HUES64 (cell line): ENCODE data around the gene AK8.

Source experiments
- H3K27ac ChIP-seq: 2 replicates; pipeline ENCODE4 v1.7.0; 2013; ENCODE audit warnings: low read depth, low read length, inconsistent platforms
- H3K27me3 ChIP-seq: 2 replicates; pipeline ENCODE4 v1.6.1; 2013; ENCODE audit warnings: mild to moderate bottlenecking, low read length; ENCODE audit not compliant: insufficient read depth
- H3K36me3 ChIP-seq: 2 replicates; pipeline ENCODE4 v1.6.1; 2013; ENCODE audit warnings: mild to moderate bottlenecking, low read length; ENCODE audit not compliant: insufficient read depth
- H3K4me1 ChIP-seq: 2 replicates; pipeline ENCODE4 v1.6.1; 2013; ENCODE audit warnings: mild to moderate bottlenecking, low read length, moderate library complexity; ENCODE audit not compliant: insufficient read depth
- H3K4me3 ChIP-seq: 2 replicates; pipeline ENCODE4 v1.5.1; 2013; ENCODE audit warnings: mild to moderate bottlenecking, low read length, moderate library complexity
- H3K9ac ChIP-seq: 2 replicates; pipeline ENCODE4 v1.6.1; 2013; ENCODE audit warnings: mild to moderate bottlenecking, low read depth, low read length
- H3K9me3 ChIP-seq: 2 replicates; pipeline ENCODE4 v1.6.1; 2013; ENCODE audit warnings: low read depth, low read length; ENCODE audit not compliant: insufficient read depth
- WGBS: fragments of 150-250, 120-280 bp; methylation state at CpG from one replicate; pipeline ENCODE4 v1.1.7; 2013; ENCODE audit warnings: missing lambda C conversion rate; 5-methylcytosine and 5-hydroxymethylcytosine counted together

The AK8 gene

DNA sequence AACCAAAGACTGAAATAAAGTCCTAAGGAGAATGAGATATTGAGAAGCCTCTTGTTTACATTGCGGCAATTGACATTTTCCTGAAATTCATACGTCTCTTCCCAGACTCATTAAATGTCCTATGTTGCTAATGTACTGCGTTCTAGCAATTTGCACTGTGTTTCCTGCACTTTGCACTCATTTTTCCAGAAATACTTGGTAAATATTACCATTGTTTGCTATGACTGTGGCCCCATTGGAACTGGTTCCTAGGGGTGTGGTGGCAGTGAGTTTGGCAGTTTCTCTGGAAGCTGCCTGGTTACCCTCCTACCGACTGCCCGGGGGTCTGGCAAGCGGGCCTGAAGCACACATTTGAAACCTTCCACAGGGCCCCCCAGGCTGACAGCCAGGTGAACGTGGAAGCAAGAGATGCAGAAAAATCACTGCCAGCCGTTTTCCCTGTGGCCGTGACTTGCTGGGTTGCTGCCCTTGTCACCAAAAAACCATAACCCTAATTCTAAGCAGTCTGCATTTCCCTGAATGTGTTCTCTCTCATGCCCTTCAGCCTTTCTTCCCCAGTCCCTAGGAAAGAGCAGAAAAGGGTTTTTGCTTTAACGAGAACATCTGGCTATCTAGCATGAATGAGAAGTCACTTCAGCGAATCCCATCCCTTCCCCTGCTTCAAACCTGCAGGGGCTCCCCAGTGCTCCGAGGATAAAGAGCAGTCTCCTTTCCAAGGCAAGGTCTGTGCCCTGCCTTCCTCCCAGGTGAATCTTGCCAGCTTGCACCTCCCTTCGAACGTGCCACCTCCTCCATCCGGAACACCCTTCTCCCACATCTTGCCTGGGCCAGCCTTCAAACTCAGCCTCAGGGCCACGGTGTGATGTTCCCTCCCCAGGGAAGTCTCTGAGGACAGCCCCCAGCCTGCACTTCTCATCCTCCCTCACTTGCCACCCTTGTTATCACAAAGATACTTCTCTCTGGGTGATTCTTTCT lies 84.2 kb downstream of the AK8 start:
- 73% methylated on average over 16 of the region's 16 CpGs for WGBS
- no peak overlapping the region for H3K9ac ChIP-seq
- H3K4me1 ChIP-seq: no peaks in the 10 kb centered on the region
- no peaks in the 10 kb centered on the region for H3K36me3 ChIP-seq
- no peak overlapping the region for H3K27ac ChIP-seq
- H3K4me3 ChIP-seq: no peak overlapping the region
- H3K9me3 ChIP-seq: no peaks in the 10 kb centered on the region
- peaks cover 85% of the 10 kb centered on the region for H3K27me3 ChIP-seq

DNA sequence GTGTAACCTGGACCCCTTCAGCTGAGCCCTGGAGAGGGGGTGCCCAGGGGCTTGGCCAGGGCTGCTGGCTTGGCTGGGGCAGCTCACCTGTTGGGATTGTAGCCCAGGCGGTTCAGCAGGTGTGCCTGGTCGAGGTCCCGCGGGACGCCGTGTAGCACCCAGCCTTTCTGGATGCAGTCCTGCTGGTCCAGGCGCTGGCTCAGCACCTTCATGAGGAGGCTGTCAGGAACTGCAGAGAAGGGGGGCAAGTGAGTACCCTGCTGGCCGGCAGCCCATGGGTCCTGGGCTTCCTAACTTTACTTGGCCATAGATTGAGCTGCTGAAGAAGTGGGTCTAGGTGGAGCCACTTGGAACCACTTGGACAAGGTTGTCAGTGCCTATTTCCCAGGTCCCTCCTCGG lies 85.5 kb downstream of the AK8 start:
- Histone ChIP-seq H3K27me3 (peaks cover 78% of the 10 kb centered on the region), H3K27ac (no peak overlapping the region), H3K36me3 (no peaks in the 10 kb centered on the region), H3K9me3 (peaks cover 6% of the 10 kb centered on the region; the same call in 1 of the 2 replicates), H3K9ac (no peak overlapping the region), H3K4me3 (no peak overlapping the region), H3K4me1 (no peaks in the 10 kb centered on the region)
- 90% methylated on average over 9 of the region's 9 CpGs for WGBS

DNA sequence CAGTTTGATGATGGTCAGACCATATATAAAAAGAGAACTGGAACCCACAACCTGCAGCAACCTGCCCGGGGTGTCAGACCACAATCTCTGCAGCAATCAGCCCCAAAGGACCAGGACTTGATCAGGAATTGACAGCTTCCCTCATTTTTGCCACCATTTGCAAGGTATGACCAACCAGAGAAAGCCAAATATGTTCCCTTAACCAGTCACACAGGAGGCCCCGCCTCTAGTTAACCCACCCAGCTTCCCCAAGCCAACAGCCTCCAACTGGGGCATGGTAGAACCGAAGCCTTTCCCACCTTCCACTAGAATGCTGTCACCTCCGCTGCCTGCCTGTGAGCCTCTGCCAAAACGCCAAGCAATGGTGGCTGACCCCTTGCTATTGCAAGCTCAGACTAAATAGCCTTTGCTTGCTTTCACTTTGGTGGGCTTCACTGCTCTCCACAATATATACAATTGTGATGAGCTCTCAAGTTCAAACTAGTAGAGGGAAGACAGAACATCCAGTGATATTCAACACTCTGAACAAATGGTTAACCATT lies 86.3 kb downstream of the AK8 start:
- Histone ChIP-seq H3K4me1 (no peaks in the 10 kb centered on the region), H3K27me3 (peaks cover 78% of the 10 kb centered on the region), H3K27ac (no peak overlapping the region), H3K9ac (no peak overlapping the region), H3K9me3 (peaks cover 6% of the 10 kb centered on the region; the same call in 1 of the 2 replicates), H3K4me3 (no peak overlapping the region), H3K36me3 (no peaks in the 10 kb centered on the region)
- WGBS: 84% methylated on average over 5 of the region's 5 CpGs

DNA sequence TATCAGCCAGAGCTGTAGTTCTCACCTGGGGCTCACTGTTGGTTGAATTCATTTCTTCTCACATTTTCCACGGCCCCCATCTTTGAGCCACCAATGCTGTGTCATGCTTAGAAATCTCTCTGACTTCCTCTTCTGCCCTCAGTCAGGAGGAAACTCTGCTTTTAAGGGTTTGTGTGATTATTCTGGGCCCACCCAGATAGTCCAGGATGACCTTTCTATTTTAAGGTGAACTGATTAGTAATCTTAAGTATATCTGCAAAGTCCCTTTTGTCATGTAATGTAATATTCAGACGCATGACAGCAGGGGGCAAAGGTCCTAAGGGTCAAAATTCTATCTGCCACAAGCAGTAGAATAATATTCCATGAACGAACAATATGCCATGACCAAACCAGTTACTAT lies 88.4 kb downstream of the AK8 start:
- H3K27me3 ChIP-seq: peaks cover 65% of the 10 kb centered on the region
- 87% methylated on average over 3 of the region's 3 CpGs for WGBS

GRCh38 chr9:132788378-132788777 lies 89.7 kb downstream of the AK8 start:
- Histone ChIP-seq H3K9ac (no peak overlapping the region), H3K27ac (no peak overlapping the region), H3K27me3 (peaks cover 52% of the 10 kb centered on the region), H3K36me3 (no peaks in the 10 kb centered on the region), H3K4me1 (no peaks in the 10 kb centered on the region), H3K4me3 (no peak overlapping the region), H3K9me3 (peaks cover 6% of the 10 kb centered on the region; the same call in 1 of the 2 replicates)
- no CpG with 5 or more reads among the region's 1 CpG for WGBS

More for the DNA sequence above, 88.4 kb downstream of the AK8 start:
- H3K9me3 ChIP-seq: peaks cover 6% of the 10 kb centered on the region; the same call in 1 of the 2 replicates
- H3K36me3 ChIP-seq: no peaks in the 10 kb centered on the region
- H3K4me3 ChIP-seq: no peak overlapping the region
- no peaks in the 10 kb centered on the region for H3K4me1 ChIP-seq
- no peak overlapping the region for H3K27ac ChIP-seq
- no peak overlapping the region for H3K9ac ChIP-seq

- 86% methylated on average over 1 of the region's 1 CpG for WGBS
- Histone ChIP-seq H3K27ac (no peak overlapping the region), H3K4me1 (no peaks in the 10 kb centered on the region), H3K4me3 (no peak overlapping the region), H3K36me3 (no peaks in the 10 kb centered on the region), H3K9me3 (peaks cover 6% of the 10 kb centered on the region; the same call in 1 of the 2 replicates), H3K27me3 (peaks cover 45% of the 10 kb centered on the region), H3K9ac (no peak overlapping the region)
These were observed 90.3 kb downstream of the AK8 start for GRCh38 chr9:132787748-132788159.

DNA sequence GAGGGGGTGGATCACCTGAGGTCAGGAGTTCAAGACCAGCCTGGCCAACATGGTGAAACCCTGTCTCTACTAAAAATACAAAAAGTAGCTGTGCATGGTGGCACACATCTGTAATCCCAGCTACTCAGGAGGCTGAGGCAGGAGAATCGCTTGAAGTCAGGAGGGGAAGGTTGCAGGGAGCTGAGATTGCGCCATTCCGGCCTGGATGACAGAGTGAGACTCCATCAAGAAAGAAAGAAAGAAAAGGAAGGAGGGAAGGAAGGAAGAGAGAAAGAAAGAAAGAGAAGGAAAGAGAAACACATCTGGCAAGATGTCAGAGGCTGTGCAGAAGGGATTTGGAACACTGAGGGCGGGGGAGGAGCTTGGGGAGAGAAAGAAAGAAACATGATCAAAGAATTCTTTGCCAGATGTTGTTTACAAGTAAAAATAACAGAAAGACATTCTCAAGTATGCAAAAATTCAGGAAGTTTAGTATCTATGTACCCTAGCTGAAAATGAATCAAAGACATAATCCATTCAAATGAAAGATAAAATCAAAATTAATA lies 93.7 kb downstream of the AK8 start:
- Histone ChIP-seq H3K4me1 (peaks cover 4% of the 10 kb centered on the region; the same call in 1 of the 2 replicates), H3K27ac (no peak overlapping the region), H3K4me3 (no peak overlapping the region), H3K27me3 (peaks cover 22% of the 10 kb centered on the region; the same call in 1 of the 2 replicates), H3K9me3 (peaks cover 6% of the 10 kb centered on the region; the same call in 1 of the 2 replicates), H3K9ac (no peak overlapping the region), H3K36me3 (no peaks in the 10 kb centered on the region)
- WGBS: 95% methylated on average over 4 of the region's 4 CpGs

- peaks cover 19% of the 10 kb centered on the region; the same call in 1 of the 2 replicates for H3K27me3 ChIP-seq
- peaks cover 4% of the 10 kb centered on the region; the same call in 1 of the 2 replicates for H3K4me1 ChIP-seq
- H3K9me3 ChIP-seq: peaks cover 2% of the 10 kb centered on the region; the same call in 1 of the 2 replicates
- H3K27ac ChIP-seq: no peak overlapping the region
- no peaks in the 10 kb centered on the region for H3K36me3 ChIP-seq
- 83% methylated on average over 4 of the region's 4 CpGs for WGBS
- no peak overlapping the region for H3K4me3 ChIP-seq
- H3K9ac ChIP-seq: no peak overlapping the region
These were observed 95.1 kb downstream of the AK8 start for GRCh38 chr9:132783006-132783405.

DNA sequence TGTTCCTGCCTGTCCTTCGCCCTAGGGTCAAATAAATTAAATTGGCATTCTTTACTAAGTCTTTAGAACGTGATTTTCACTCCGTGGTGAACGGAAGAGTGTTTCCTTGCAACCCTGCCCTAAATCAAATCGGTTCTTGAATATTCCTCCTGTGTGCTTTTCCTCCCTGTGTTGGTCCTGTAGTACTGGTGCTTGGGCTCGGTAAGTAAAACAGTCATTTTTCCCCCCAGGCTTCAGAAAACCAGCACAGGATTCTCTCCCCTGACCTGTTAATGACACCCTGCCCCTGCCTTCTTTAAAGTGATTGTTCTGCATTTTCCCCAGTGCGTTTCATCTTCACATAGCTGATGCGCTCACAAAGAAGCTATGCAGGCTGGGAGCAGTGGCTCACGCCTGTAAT lies 96.0 kb downstream of the AK8 start:
- Histone ChIP-seq H3K27me3 (peaks cover 10% of the 10 kb centered on the region; the same call in 1 of the 2 replicates), H3K27ac (no peak overlapping the region), H3K36me3 (no peaks in the 10 kb centered on the region), H3K4me3 (no peak overlapping the region), H3K9me3 (no peaks in the 10 kb centered on the region), H3K4me1 (peaks cover 4% of the 10 kb centered on the region; the same call in 1 of the 2 replicates), H3K9ac (no peak overlapping the region)
- 41% methylated on average over 9 of the region's 9 CpGs for WGBS

DNA sequence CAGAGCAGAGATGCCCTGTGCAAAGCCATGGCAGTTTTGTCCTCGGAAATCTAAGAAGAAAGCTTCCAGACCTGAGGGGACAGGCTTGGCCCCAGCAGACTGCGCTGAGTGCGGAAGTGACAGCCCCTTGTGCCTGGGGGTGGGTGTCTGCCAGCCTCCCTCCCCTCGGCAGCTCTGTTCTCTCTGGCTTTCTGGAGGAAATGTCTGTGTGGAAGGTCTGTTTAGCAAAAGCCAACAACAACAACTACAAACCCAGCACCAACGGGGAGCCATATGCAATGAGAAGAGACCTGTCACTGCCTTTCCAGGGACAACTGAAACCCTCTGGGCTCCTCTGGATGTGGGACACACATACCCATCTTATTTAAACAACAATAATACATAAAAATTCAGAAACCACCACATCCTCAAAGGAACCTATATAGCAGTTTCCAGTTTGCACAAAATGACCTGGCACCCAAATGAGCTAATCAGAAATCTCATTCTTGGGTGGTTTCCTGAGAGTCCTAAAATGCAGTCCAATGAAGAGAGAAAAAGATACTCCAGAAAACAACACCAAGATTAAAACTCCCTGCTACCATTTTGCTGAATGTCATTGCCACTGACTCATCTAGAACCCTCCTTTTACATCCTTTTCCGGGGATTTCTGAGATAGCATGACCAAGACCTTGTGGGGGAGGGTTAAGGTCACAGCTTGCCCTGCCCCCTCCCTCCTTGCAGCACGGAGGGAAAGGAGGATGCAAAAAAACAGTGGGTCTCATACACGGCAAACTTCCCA lies 97.7 kb downstream of the AK8 start:
- WGBS: 92% methylated on average over 5 of the region's 8 CpGs
- H3K36me3 ChIP-seq: no peaks in the 10 kb centered on the region
- no peak overlapping the region for H3K9ac ChIP-seq
- no peaks in the 10 kb centered on the region for H3K9me3 ChIP-seq
- H3K4me1 ChIP-seq: peaks cover 4% of the 10 kb centered on the region; the same call in 1 of the 2 replicates
- H3K27ac ChIP-seq: no peak overlapping the region
- H3K27me3 ChIP-seq: no peaks in the 10 kb centered on the region; the same call in 1 of the 2 replicates
- no peak overlapping the region for H3K4me3 ChIP-seq
